WTC11 (cell line): ENCODE results near the gene DCP1A.

ENCODE experiments used
- CREM ChIP-seq: sonication (generic); formaldehyde crosslinking; IDR thresholded peaks from 2 replicates; pipeline ENCODE4 v1.8.1; 2022; ENCODE audit warnings: mild to moderate bottlenecking, missing genetic modification reagents, moderate library complexity
- CTCF ChIP-seq: fragments of 200-600 bp; IDR thresholded peaks from 2 replicates; pipeline ENCODE4 v1.8.0; 2022; ENCODE audit warnings: antibody characterized with exemption
- JUN ChIP-seq: sonication (generic); formaldehyde crosslinking; IDR thresholded peaks from 2 replicates; pipeline ENCODE4 v1.8.0; 2023; ENCODE audit warnings: mild to moderate bottlenecking, missing genetic modification reagents
- MXD4 ChIP-seq: fragments of 250-450 bp; sonication (Bioruptor Pico); IDR thresholded peaks from 2 replicates; pipeline ENCODE4 v1.8.0; 2021; ENCODE audit warnings: mild to moderate bottlenecking, moderate library complexity, borderline replicate concordance
- SP1 ChIP-seq: sonication (generic); formaldehyde crosslinking; conservative IDR thresholded peaks from 2 replicates; pipeline ENCODE4 v1.8.1; 2022; ENCODE audit warnings: missing genetic modification reagents
- ZNF317 ChIP-seq: sonication (generic); formaldehyde crosslinking; IDR thresholded peaks from 2 replicates; pipeline ENCODE4 v1.8.1; 2023; ENCODE audit warnings: low read depth, mild to moderate bottlenecking, moderate library complexity, missing genetic modification reagents, borderline replicate concordance

- TF ChIP-seq JUN (CRISPR knock-in tag) (no peak), CTCF (no peak), ZNF317 (CRISPR knock-in tag) (no peak), SP1 (no peak), MXD4 (CRISPR knock-in tag) (no peak), CREM (no peak)
These were observed 107.5 kb downstream of the DCP1A start for GRCh38 chr3:53239800-53240199.
